Activated CD4-positive, CD25-positive, alpha-beta regulatory T cell treated with anti-CD3 and anti-CD28 coated beads, Interleukin-2, amount 50 U/mL, for 16 hours (primary cell): ENCODE data around the gene POLR2E.

Source experiments
- DNase-seq: peaks from one replicate; pipeline ENCODE4 v3.0.0-alpha.2; 2020; ENCODE audit warnings: low read depth, low spot score

The POLR2E gene

DNA sequence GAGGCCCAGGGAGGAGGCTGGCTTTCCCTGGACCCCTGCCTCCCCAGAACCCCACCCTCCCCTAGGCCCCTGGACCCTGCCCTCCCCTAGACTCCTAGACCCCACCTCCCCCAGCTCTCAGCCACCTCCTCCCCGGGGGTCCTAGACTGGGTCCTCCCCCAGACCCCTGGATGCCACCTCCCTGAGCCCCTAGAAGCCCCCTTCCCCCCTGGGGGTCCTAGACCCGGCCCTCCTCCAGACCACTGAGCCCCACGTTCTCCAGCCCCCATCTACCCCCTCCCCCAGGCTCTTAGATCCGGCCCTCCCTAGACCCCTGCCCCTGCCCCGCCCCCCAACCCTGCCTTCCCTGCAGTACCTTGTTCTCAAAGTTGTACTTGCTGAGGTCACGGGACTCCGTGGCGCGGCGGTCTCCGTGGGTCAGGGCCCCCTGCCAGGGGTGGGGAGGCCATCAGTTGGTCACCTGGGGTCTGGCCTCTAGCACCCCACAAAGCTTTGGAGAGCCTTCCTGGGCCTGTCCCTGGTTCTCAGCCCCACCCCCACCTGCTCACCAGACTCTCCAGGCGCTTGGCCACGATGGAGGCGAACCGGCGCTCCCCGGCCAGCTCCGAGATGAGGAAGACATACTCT lies 16.6 kb upstream of the POLR2E start:
- no peak for DNase-seq

DNA sequence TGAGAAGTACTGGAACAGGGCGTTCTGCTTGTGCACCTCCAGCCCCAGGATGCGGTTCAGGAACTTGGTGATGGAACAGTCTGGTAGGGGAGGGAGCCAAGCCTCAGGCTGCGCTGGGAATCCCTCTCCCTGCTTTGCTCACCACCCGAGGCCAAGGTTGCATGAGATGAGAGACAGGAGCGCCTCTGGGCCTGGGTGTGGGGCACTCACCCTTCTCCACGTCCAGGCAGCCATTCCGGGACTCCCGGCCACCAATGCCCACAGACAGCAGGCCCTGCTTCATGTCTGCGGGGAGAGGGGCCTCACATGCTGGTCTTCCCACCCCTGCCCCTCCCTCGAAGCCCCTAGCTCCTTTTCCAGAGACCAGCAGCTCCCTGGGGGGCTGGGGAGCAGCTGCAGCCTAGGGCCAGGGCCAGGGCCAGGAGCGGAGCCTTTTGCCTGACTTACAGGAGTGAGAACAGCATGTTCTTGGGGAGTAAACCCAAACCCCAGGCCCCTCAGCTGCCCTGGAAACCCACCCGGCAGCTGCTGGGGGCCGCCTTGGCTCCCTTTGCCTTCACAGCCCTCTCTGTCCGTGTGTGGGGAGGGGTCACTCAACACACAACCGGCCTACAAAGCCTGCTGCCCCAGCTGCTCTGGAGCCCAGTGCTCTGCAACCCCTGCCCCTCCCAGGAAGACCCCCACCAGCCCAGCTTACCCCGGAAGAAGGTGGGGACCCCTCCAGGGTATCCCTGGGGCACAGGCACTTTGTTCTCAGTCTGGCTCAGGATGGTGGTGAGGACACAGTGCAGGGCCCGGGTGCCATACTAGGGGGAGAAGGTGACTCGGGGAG lies 15.8 kb upstream of the POLR2E start:
- DNase-seq = no peak

DNA sequence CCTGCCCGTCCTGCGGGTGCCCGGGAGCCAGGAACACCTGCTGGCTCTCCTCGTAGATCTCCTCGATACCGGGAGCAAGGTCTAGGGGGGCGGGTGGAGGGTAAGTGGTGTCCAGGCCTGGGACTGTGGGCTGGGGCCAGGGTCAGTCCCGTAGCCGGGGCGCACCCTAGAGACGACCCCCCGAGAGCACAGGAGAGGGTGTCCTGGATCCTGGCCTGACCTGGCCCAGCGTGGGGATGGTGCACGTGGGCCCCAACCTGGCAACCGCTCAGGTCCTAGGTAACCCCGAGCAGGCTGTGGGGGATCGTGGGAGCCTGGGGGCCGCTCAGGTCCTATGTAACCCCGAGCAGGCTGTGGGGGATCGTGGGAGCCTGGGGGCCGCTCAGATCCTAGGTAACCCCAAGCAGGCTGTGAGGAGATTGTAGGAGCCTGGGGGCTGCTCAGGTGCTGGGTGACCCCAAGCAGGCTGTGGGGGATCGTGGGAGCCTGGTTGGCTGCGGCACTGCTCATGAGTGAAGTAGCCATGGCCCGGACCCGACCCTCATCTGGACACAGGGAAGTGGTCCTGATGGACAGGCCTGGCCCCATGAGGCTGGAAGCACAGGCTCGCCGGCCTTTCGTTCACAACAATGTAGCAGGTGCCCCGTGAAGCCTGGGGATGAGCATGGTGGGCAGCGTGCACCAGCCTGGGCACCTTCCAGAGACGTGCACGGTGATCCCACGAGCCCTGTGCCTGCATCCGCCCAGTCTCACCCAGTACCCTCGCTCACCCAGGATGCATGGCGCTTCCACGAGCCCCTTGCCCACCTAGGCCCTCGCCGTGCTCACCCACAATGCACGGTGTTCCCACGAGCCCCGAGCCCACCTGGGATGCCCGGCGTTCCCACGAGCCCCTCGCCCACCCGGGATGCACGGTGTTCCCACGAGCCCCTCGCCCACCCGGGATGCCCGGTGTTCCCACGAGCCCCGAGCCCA lies 14.8 kb upstream of the POLR2E start:
- DNase-seq = no peak

DNA sequence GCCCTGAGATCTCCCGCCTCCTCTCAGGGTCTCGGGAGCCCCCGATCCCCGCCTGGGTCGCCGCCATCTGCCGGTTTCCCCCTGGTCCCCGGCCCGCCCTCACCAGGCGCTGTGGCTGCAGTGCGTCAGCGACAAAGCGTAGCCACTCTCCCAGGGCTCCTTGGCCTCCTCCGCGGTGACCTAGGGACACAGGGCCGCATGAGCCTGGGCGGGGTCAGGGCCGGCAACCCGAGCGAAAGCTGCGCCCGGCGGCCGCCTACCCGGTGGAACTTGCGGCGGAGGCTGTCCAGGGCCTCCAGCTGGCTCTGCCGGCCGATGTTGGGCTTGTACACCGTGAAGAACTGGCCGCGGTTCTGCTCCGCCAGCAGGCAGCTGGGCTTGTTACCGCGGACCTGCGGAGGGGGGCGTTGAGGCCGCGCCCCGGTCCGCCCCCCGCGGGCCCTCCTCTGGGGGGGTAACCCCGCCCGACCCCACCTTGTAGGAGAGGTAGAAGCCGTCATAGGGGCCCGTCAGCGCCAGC lies 13.9 kb upstream of the POLR2E start:
- no peak for DNase-seq

DNA sequence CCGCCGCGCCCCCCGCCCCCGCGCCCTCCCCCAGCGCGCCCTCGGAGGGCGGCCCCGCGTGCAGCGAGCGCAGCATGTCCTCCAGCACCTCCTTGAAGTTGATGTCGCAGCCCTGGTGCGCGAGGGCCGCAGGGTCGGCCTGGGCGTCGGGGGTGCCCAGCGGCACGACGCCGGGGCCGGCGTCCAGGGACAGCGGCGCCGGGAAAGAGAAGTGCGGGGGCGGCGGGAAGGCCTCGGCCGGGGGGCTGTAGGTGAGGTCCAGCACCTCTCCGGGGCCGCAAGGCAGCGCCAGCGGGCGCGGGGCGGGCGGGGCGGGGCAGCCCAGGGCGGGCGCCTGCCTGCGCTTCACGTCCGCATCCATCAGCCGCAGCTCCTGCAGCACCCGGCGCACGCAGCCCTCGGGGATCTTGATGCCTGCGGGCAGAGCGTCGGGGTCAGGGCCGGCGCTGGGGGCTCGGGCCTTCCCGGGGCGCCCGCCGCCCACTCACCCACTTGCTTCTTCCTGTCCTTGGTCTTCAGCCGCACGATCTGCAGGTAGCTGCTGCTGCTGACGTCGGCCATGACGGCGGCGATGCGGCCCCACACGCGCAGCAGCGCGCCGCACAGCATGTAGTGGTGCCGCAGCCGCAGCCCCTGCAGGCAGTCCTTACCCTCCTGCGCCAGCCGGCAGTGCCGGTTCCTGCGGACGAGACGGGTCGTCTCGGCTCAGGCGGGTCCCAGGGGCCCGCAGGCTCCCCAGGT lies 13.3 kb upstream of the POLR2E start:
- no peak for DNase-seq

DNA sequence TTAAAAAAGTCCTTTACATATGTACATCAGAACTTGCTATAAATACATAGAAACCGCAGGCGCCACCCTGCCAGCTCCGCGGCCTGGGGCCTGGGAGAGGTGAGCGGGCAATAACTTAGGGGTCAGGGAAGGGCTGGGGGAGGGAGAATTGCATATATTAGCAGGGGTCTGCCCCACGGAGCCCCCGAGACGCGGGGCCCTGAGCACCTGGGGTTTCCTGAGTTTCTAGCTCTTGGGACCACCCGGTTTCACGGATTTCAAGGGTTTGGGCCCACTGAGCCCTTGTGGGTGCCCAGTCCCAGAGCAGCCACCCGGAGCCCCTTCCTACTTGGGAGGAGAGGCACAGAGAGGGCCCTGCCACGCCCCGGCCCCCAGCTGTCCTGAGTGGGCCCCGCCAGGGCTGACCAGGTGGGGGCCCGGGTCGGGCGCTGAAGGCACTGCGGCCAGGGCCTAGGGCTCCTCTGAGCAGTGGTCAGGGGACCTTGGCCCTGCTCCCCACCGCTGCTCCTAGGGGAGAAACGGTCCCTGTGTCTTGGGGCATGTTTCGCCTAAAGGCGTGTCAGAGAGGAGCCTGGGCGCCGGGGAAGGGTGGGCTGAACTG lies 12.6 kb upstream of the POLR2E start:
- DNase-seq = no peak

DNA sequence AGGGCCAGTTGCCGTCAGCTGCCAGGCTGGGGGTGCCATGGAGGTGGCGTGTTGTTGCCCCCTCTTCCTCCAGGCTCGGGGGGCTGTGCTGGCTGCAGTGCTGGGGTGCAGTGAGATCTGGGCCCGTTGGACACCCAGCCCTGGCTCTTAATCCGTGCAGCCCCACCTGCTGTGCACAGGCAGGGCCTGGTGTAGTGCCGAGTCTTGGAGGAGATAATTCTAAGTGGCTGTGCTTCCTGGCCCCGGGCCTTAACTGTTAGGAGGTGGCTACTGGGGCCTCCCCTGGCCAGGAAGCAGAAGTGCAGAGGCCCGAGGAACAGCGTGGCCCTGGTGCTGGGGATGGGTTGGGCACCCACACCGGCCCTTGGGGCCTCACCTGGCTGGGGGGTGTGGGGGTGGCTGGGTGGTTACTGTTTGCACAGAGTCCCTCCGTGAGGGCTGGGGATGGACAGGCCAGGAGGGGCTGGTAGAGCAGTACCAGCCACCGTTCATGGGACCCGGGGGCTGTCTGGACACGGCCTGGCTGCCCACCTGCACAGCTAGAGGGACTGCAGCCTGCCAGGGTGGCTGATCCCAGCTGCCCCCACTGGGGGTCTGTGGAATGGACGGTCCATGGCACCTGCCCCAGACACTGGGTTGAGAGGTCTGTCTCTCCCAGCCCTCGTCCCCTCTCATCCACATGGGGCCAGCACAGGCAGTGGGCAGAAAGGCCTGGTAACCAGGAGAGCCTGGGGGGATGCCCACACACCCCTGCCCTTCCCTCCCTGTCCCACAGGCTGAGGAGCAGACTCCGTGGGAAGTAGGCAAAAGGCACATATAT lies 11.9 kb upstream of the POLR2E start:
- DNase-seq = no peak

DNA sequence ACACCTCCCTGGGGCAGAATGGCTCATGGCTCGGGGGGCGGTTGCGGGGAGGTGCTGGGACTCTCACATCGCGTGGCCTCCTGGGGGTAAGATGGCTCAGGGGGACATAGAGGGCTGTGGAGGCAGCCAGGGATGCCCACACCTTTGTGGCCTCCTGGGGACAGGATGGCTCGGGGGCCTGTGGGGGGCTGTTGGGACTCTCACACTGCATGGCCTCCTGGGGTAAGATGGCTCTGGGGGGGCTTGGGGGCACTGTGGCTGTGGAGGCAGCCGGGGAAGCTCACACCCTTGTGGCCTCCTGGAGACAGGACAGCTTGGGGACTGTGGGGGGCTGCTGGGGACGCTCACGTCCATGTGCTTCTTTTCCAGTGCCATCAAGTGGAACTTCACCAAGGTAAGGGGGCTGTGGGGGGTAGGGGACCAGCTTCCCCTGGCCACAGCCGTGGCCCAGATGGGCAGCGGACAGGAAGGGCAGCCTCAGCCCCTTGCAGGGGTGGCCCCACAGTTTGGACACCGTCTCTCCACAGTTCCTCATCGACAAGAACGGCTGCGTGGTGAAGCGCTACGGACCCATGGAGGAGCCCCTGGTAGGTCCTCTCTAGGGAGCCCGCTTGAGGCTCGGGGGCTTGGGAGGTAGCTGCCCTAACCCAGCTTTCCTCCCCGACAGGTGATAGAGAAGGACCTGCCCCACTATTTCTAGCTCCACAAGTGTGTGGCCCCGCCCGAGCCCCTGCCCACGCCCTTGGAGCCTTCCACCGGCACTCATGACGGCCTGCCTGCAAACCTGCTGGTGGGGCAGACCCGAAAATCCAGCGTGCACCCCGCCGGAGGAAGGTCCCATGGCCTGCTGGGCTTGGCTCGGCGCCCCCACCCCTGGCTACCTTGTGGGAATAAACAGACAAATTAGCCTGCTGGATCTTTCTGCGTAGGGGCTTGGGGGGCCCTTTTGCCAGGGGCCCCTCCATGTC lies 11.0 kb upstream of the POLR2E start:
- DNase-seq = no peak

DNA sequence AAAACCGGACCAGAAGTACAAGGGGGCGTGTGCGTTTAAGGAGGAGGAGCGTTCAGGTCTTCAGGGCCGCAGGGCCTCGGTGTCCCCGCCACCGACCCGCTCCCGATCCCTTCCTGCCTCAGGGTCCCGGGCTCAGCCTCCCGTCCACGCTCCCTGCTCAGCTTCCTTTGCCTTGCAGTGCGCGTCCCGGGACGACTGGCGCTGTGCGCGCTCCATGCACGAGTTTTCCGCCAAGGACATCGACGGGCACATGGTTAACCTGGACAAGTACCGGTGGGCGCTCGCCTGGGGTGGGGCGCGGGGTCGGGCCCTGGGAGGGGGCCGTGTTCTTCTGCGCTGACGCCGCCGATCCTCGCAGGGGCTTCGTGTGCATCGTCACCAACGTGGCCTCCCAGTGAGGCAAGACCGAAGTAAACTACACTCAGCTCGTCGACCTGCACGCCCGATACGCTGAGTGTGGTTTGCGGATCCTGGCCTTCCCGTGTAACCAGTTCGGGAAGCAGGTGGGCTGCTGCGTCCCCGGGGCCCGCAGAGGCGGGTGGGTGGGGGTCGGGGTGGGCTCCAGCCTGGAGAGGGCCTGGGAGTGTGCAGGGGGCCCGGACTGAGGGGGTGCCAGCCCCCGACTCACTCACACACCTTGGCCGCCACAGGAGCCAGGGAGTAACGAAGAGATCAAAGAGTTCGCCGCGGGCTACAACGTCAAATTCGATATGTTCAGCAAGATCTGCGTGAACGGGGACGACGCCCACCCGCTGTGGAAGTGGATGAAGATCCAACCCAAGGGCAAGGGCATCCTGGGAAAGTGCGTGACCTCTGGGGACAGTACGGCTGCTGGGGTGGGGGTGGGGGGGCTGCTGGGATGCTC lies 10.1 kb upstream of the POLR2E start:
- no peak for DNase-seq

DNA sequence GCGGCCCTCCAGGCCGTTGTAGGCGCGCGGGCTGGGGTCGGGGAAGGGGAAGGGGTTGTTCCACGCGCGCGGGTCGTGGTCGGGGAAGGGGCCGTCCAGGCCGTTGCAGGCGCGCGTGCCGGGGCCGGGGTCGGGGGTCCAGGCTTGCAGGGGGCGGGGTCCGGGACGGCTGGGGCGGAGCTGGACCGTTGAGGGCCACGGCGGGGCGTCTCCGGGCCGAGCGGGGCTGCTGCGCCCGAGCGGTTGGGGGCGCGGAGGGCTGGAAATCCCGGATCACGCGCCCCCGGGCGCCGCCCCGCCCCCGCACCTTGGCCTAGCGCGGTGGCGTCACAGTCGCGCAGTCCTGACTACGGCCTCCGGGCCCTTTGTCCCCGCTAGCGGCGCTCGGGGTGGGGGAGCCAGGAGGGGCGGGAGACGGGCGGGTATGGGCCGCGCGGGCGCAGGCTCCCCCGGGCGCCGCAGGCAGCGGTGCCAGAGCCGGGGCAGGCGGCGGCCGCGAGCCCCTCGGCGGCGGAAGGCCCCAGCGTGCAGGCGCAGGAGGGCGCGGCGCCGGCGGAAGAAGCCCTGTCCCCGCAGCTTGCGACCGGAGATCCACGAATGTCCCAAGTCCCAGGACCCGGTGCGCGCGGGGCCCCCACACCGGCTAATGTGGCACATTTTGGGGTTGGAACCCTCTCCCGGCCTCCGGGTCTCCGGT lies 9.3 kb upstream of the POLR2E start:
- peak; percentile 49 for DNase-seq

DNA sequence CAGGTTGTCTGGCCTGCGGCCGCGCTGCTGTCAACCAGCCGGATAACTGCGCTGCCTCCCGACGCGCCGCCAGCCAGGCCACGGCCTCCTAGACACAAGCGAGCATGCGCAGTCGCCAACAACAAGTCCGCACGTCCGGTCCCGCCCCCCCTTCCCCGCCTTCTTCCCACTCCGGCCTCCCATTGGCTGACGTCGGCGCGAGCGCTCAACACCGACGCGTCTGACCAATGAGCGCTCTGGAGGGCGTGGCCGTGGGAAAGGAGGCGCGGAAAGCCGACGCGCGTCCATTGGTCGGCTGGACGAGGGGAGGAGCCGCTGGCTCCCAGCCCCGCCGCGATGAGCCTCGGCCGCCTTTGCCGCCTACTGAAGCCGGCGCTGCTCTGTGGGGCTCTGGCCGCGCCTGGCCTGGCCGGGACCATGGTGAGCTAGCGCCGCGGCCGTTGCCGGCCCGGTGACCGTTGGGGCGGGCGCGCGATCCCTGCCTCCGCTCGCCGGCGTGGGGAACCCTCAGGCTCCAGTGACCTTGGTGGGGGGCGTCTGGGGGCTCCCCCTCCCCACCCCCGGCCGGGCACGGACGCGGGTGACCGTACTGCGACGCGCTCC lies 8.6 kb upstream of the POLR2E start, which contains the start of gene GPX4:
Gene GPX4 (plus strand): TSS at position 287 of the 603 bp plus-strand sequence. CDS start 50 bp downstream, at position 337.
- DNase-seq = peak; percentile 98

DNA sequence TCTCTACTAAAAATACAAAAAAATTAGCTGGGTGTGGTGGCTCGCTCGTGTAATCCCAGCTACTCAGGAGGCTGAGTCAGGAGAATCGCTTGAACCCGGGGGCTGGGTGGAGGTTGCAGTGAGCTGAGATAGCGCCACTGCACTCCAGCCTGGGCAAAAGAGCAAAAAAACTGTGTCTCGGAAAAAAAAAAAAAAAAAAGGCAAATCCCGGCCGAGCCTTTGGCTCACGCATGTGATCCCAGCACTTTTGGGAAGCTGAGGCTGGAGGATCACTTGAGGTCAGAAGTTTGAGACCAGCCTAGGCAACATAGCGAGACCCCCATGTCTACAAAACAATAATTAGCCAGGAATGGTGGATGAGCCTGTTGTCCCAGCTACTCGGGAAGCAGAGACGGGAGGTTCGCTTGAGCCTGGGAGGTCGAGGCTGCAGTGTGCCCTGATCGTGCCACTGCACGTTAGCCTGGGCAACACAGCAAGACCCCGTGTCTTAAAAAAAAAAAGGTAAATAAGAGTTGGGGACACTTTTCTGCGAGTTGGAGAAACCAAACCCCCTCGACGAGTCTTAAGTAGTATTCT lies 8.0 kb upstream of the POLR2E start:
- DNase-seq = no peak

DNA sequence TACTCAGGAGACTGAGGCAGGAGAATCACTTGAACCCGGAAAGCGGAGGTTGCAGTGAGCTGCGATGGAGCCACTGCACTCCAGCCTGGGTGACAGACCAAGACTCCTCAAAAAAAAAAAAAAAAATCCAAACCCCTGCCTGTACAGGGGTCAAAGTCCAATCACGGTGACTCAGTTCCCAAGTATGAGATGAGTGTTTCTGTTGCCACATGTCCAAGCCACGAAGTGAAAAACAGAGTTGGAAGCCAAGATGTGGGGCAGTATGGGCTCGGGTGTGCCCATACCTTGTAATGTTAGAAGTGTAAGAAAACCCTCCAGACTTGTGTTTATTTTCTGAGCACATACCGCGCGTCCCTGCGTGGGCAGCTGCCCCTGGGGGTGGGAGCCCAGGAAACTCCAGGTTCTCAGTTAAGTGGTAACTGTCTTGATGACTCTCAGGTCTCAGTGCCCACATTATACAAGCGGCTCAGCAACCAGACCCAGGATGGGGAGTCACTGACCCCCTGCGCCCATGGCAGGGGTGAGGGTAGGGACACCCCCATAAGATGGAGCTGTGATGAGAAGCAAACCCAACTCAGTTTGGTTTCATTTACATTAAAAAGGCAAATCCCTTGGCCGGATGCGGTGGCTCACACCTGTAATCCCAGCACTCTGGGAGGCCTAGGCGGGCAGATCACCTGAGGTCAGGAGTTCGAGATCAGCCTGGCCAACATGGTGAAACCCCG lies 7.4 kb upstream of the POLR2E start:
- DNase-seq = no peak

DNA sequence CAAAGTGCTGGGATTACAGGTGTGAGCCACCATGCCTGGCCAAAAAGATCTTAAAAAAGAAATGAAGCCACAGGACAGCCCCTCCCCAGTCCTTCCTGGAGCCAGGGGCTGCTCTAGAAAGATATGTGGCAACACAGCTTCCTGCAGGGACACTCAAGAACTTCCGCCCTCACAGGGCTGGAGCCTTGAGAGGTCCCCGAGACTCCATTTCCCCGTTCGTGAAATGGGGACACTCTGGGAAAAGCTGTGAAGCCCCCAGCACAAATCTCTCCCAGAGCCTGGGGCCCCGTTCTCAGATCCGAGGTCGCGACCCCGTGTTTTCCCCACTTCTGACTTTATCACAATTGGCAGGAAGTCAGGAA lies 6.1 kb upstream of the POLR2E start:
- DNase-seq = no peak

DNA sequence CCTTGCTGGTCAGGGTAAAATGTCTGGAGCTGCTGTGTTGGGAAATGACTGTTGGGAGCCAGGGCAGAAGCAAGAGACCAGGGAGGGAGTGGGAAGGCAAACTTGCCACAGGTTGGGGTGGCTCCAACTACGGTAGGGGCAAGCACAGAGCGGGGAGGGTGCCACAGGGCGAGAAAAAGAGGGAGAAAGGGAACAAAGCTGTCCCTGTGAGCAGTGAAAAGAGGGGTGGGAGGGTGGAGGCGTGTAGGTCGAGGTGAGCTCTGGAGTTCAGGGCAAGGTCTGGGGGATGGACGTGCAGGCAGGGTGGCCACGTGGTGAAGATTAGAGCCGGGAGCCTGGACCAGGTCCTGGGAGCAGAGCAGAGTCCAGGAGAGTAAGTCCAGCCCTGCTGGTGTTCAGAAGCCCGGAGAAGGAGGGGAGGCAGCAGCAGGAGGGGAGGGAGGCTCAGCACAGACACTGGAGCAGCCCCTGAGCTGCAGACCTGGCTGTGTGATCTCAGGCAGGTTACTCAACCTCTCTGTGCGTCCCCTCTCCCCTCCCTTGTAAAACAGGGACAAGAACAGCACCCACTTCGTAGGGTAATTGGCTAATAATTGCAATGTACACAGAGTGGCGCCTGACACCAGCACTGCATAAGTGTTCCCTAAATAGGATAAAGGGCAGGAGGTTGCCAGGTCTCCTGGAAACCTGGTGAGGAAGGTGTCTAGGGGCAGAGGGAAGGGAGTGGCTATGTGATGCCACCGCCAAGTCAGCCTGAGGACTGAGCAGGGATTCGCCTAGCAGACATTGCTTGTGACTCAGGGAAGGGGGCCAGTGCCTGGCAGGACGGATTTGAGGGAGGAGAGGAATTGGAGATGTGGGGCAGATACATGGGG lies 3.2 kb upstream of the POLR2E start:
- DNase-seq = no peak
